ENCODE results near the gene PDGFRA. TPM values are rescaled to one million over a fixed set of nuclear protein-coding genes. Genes with fewer than 3 reads are reported as not detected.
"Not testable (repeated sequence)": the region's sequence is repeated elsewhere in the genome, so short reads cannot be mapped to it uniquely, and the experiment has no call there.

Gene PDGFRA
- total and polyA plus RNA-seq, 2 donors: 9.2 to 10.0 TPM

DNA sequence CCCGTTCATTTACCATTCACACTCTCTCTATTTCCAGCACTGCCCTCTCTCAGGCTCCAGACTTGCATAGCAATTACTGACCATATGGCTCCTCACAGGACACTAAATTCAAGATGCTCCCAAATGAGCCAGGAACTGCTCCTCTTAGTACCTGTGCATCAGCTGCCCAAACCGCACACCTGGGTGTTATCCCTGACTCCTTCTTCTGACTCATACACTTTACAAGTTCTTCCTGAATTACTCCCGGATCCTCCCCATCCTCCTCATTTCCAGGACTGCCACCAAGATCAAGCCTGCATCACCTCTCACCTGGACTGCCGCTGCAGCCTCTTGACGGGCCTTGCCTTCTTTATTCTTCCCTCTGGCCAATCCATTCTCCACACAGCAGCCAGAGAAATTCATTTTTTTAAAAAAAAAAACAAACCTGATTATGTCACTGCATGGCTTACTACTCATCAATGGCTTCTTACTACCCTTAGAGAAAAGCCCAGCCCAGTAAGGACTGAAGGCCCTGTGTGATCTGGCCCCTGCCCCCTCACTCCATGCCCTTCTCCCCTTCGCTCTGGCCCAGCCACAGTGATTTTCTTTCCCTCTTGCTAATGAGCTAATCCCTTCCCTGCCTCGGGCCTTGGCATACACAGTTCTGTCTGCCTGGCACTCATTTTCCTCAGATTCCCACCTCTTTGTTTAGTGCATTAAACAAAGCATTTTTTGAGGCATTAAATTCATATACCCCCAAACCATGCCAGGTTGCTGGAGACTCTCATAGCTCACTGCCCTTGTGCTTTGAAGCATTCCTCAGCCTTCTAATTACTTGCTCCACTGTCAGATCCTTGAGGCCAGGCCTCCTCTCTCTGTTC is 92.0 kb downstream of the PDGFRA start:
- H3K4me3 ChIP-seq (ENCODE audit: low read length in 2 of 2): no peak overlapping the region
- 97% methylated on average over 7 of the region's 7 CpGs for WGBS
- H3K4me1 ChIP-seq (ENCODE audit: control insufficient read depth in 2 of 2, insufficient read depth in 2 of 2, low read length in 2 of 2): no peaks in the 10 kb centered on the region
- H3K36me3 ChIP-seq (ENCODE audit: control insufficient read depth in 2 of 2, insufficient read depth in 2 of 2, low read length in 1 of 2): no peaks in the 10 kb centered on the region
- no peak overlapping the region for H3K27ac ChIP-seq (ENCODE audit: low read depth in 1 of 2, low read length in 1 of 2)
- no peak for DNase-seq (ENCODE audit: low read depth in 6 of 9, low spot score in 9 of 9)
- no peaks in the 10 kb centered on the region for H3K9me3 ChIP-seq (ENCODE audit: control insufficient read depth in 2 of 2, insufficient read depth in 1 of 2, low read length in 1 of 2)
- no peaks in the 10 kb centered on the region for H3K27me3 ChIP-seq (ENCODE audit: control insufficient read depth in 2 of 2, insufficient read depth in 1 of 2, low read length in 1 of 2)

- Histone ChIP-seq H3K36me3 (ENCODE audit: control insufficient read depth in 2 of 2, insufficient read depth in 2 of 2, low read length in 1 of 2) (no peaks in the 10 kb centered on the region), H3K27me3 (ENCODE audit: control insufficient read depth in 2 of 2, insufficient read depth in 1 of 2, low read length in 1 of 2) (no peaks in the 10 kb centered on the region), H3K27ac (ENCODE audit: low read depth in 1 of 2, low read length in 1 of 2) (no peak overlapping the region), H3K4me1 (ENCODE audit: control insufficient read depth in 2 of 2, insufficient read depth in 2 of 2, low read length in 2 of 2) (no peaks in the 10 kb centered on the region), H3K4me3 (ENCODE audit: low read length in 2 of 2) (no peak overlapping the region), H3K9me3 (ENCODE audit: control insufficient read depth in 2 of 2, insufficient read depth in 1 of 2, low read length in 1 of 2) (peaks cover 0 to 4% of the 10 kb centered on the region in 2 donors)
- peak; percentile 14 to 77 (median 48) for DNase-seq (ENCODE audit: low read depth in 6 of 9, low spot score in 9 of 9)
- WGBS: 54% methylated on average over 10 of the region's 10 CpGs
These were observed 93.8 kb downstream of the PDGFRA start for GRCh38 chr4:54322818-54323417.

DNA sequence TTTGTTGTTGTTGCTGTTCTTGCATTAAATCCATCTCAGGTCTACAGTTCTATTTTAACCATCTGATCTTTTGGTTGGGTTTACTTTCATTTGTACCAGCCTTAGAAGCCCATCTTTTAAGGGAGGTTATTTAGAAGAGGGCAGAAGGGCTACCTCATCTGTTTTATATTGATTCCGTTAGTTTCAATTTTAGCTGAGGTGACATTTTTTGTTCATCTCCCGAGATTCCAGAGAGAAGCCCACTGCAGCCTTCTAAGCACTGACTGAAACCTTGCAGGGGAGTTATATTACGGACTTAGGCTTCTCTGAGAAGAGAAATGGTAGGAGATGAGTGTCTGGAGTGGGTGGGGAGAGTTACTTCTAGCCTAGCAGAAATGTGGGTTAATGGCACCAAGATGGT is 101.8 kb downstream of the PDGFRA start:
- Histone ChIP-seq H3K27me3 (ENCODE audit: control insufficient read depth in 2 of 2, insufficient read depth in 1 of 2, low read length in 1 of 2) (no peaks in the 10 kb centered on the region), H3K4me1 (ENCODE audit: control insufficient read depth in 2 of 2, insufficient read depth in 2 of 2, low read length in 2 of 2) (no peaks in the 10 kb centered on the region), H3K27ac (ENCODE audit: low read depth in 1 of 2, low read length in 1 of 2) (no peak overlapping the region), H3K4me3 (ENCODE audit: low read length in 2 of 2) (no peak overlapping the region), H3K9me3 (ENCODE audit: control insufficient read depth in 2 of 2, insufficient read depth in 1 of 2, low read length in 1 of 2) (peaks cover 0 to 4% of the 10 kb centered on the region in 2 donors), H3K36me3 (ENCODE audit: control insufficient read depth in 2 of 2, insufficient read depth in 2 of 2, low read length in 1 of 2) (no peaks in the 10 kb centered on the region)
- no peak for DNase-seq (ENCODE audit: low read depth in 6 of 9, low spot score in 9 of 9)
- 96% methylated on average over 3 of the region's 3 CpGs for WGBS

DNA sequence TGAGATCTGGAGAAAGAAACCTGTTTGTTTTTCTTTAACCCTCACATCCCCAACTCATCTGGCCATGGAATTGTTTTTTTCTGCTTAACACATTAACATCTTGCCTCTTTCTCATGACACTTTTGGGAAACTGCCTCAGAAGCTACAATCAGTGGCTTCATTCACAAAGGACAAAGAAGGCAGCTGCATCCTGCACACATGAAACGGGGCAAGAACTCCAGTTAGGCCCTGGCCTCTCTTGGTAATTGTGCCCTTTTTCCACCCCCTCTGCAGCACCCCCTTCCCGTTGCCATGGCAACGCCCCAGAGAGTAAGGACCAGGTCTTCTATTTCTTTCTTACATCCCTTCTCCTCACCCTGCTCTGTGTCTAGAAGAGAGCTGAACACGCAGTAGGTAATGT is 103.4 kb downstream of the PDGFRA start:
- Histone ChIP-seq H3K4me3 (ENCODE audit: low read length in 2 of 2) (no peak overlapping the region), H3K36me3 (ENCODE audit: control insufficient read depth in 2 of 2, insufficient read depth in 2 of 2, low read length in 1 of 2) (no peaks in the 10 kb centered on the region), H3K27ac (ENCODE audit: low read depth in 1 of 2, low read length in 1 of 2) (no peak overlapping the region), H3K4me1 (ENCODE audit: control insufficient read depth in 2 of 2, insufficient read depth in 2 of 2, low read length in 2 of 2) (no peaks in the 10 kb centered on the region), H3K9me3 (ENCODE audit: control insufficient read depth in 2 of 2, insufficient read depth in 1 of 2, low read length in 1 of 2) (no peaks in the 10 kb centered on the region), H3K27me3 (ENCODE audit: control insufficient read depth in 2 of 2, insufficient read depth in 1 of 2, low read length in 1 of 2) (no peaks in the 10 kb centered on the region)
- DNase-seq (ENCODE audit: low read depth in 6 of 9, low spot score in 9 of 9): no peak
- WGBS: 93% methylated on average over 4 of the region's 4 CpGs

GRCh38 chr4:54333657-54334056 is 104.6 kb downstream of the PDGFRA start:
- H3K4me3 ChIP-seq (ENCODE audit: low read length in 2 of 2): no peak overlapping the region
- no peaks in the 10 kb centered on the region for H3K4me1 ChIP-seq (ENCODE audit: control insufficient read depth in 2 of 2, insufficient read depth in 2 of 2, low read length in 2 of 2)
- no peak overlapping the region for H3K27ac ChIP-seq (ENCODE audit: low read depth in 1 of 2, low read length in 1 of 2)
- no peaks in the 10 kb centered on the region for H3K27me3 ChIP-seq (ENCODE audit: control insufficient read depth in 2 of 2, insufficient read depth in 1 of 2, low read length in 1 of 2)
- H3K36me3 ChIP-seq (ENCODE audit: control insufficient read depth in 2 of 2, insufficient read depth in 2 of 2, low read length in 1 of 2): no peaks in the 10 kb centered on the region
- 97% methylated on average over 2 of the region's 2 CpGs for WGBS
- DNase-seq (ENCODE audit: low read depth in 6 of 9, low spot score in 9 of 9): no peak
- H3K9me3 ChIP-seq (ENCODE audit: control insufficient read depth in 2 of 2, insufficient read depth in 1 of 2, low read length in 1 of 2): no peaks in the 10 kb centered on the region

DNA sequence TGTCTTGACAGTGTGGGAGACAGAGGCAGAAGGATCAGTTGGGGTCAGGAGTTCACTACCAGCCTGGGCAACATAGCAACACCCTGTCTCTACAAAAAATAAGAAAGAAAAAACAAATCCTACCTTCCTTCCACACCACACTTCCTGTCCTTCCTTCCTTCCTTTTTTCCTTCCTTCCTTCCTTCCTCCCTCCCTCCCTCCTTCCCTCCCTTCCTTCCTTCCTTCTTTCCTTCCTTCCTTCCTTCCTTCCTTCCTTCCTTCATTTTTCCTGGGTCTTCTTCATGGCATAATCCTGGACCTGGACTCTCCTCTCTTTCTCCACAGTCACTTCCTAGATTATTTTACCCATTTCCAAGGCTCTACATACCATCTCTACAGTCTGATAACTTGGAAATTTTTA is 105.7 kb downstream of the PDGFRA start:
- DNase-seq (ENCODE audit: low read depth in 6 of 9, low spot score in 9 of 9); H3K27me3 ChIP-seq (ENCODE audit: control insufficient read depth in 2 of 2, insufficient read depth in 1 of 2, low read length in 1 of 2); H3K27ac ChIP-seq (ENCODE audit: low read depth in 1 of 2, low read length in 1 of 2); H3K9me3 ChIP-seq (ENCODE audit: control insufficient read depth in 2 of 2, insufficient read depth in 1 of 2, low read length in 1 of 2); H3K4me3 ChIP-seq (ENCODE audit: low read length in 2 of 2); H3K4me1 ChIP-seq (ENCODE audit: control insufficient read depth in 2 of 2, insufficient read depth in 2 of 2, low read length in 2 of 2); H3K36me3 ChIP-seq (ENCODE audit: control insufficient read depth in 2 of 2, insufficient read depth in 2 of 2, low read length in 1 of 2): not testable (repeated sequence)

DNA sequence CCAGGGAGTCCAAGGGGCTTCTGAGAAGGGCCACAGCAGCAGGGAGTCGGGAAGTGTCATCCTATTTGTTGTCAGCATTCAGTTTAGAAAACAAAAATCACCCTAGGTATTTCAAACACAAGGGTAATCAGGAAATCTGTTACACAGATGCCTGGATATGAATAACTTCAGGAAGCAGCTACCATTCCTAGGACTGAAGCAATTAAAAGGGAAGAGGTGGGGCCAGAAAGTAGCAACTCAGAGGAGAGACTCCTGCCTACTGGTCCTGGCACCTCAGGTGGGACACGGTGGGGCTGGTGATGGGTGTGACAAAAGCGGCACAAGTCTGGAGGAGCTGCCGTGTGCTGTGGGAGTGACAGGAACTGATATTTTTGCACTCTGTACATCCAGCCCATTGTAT is 107.9 kb downstream of the PDGFRA start:
- DNase-seq (ENCODE audit: low read depth in 6 of 9, low spot score in 9 of 9): no peak
- no peaks in the 10 kb centered on the region for H3K27me3 ChIP-seq (ENCODE audit: control insufficient read depth in 2 of 2, insufficient read depth in 1 of 2, low read length in 1 of 2)
- H3K36me3 ChIP-seq (ENCODE audit: control insufficient read depth in 2 of 2, insufficient read depth in 2 of 2, low read length in 1 of 2): no peaks in the 10 kb centered on the region
- WGBS: 91% methylated on average over 4 of the region's 4 CpGs
- no peak overlapping the region for H3K27ac ChIP-seq (ENCODE audit: low read depth in 1 of 2, low read length in 1 of 2)
- H3K9me3 ChIP-seq (ENCODE audit: control insufficient read depth in 2 of 2, insufficient read depth in 1 of 2, low read length in 1 of 2): no peaks in the 10 kb centered on the region
- H3K4me1 ChIP-seq (ENCODE audit: control insufficient read depth in 2 of 2, insufficient read depth in 2 of 2, low read length in 2 of 2): no peaks in the 10 kb centered on the region
- H3K4me3 ChIP-seq (ENCODE audit: low read length in 2 of 2): no peak overlapping the region

- H3K27ac ChIP-seq (ENCODE audit: low read depth in 1 of 2, low read length in 1 of 2); DNase-seq (ENCODE audit: low read depth in 6 of 9, low spot score in 9 of 9); H3K36me3 ChIP-seq (ENCODE audit: control insufficient read depth in 2 of 2, insufficient read depth in 2 of 2, low read length in 1 of 2); H3K9me3 ChIP-seq (ENCODE audit: control insufficient read depth in 2 of 2, insufficient read depth in 1 of 2, low read length in 1 of 2); H3K4me3 ChIP-seq (ENCODE audit: low read length in 2 of 2); H3K4me1 ChIP-seq (ENCODE audit: control insufficient read depth in 2 of 2, insufficient read depth in 2 of 2, low read length in 2 of 2); H3K27me3 ChIP-seq (ENCODE audit: control insufficient read depth in 2 of 2, insufficient read depth in 1 of 2, low read length in 1 of 2): not testable (repeated sequence)
- 81% methylated on average over 3 of the region's 3 CpGs for WGBS
These were observed 113.0 kb downstream of the PDGFRA start for GRCh38 chr4:54342067-54342466.

Data from thymus (tissue), 11 donors.